GM21390 (cell line): ENCODE results near the gene CDK6.
A peak's percentile ranks its signal among the peaks of the same experiment; 100 is the strongest.

Source experiments
- ATAC-seq: cut with Tn5 transposase; IDR thresholded peaks from one replicate; pipeline ENCODE4 v1.9.1; 2021; ENCODE audit not compliant: unreplicated experiment

CDK6 gene

DNA sequence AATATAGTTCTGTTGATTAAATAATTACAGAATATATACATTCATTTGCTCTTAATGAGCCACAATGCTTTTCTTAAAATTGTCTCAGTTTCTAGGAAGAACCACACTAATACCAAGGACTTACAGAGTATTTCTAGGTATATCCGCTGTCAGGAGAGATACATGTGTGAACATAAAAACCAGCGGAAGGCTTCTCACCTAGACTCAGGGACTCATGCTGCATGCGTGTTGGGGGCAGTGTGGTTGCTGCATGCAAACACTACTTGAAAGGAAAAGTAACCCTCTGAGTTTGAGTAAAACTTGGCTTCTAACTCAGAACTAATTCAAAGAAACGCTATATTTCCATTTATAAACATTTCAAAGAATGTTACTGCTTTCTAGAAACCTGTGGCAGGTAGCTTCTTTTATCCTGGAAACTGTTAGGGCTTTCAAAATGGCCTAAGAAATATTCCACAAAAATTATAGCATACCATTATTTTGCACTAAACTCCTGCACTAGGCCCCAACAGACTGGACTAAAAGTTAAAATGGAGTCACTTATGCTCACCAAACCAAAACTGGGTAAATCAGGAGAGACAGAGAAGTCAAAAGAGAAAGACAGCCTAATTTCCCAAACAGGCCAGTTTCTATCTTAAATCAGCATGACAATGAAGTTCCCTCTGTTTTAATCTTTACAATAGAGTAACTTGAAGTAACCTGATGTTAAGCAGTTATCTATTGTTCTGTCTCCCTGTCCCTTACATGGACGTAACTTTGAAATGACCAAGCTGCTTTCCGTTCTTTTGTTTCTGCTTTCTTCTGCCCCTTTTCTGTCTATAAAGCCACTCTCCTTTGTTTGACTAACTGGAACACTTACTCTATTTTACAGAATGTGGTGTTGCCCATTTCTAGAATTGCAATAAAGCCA, 151.0 kb downstream of the CDK6 start:
- ATAC-seq, result no peak

DNA sequence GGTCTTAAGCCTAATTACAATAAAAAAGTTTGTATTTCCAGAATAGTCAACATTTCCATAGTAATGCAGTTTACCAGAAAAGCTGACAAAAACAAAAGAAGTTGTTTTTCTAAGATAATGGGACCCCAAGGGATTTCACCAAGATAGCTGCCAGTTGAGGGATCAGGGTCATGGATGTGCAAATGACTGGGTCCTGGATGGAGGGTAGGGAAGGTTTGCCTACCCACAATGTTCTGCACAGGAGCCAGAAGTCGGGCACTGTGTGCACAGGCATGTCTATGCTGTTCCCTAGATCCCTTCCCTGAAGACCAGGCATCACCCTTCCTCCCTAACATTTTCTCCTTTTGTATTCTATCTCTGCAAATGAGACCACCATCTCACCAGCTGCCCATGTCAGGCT, 152.1 kb downstream of the CDK6 start:
- no peak for ATAC-seq

DNA sequence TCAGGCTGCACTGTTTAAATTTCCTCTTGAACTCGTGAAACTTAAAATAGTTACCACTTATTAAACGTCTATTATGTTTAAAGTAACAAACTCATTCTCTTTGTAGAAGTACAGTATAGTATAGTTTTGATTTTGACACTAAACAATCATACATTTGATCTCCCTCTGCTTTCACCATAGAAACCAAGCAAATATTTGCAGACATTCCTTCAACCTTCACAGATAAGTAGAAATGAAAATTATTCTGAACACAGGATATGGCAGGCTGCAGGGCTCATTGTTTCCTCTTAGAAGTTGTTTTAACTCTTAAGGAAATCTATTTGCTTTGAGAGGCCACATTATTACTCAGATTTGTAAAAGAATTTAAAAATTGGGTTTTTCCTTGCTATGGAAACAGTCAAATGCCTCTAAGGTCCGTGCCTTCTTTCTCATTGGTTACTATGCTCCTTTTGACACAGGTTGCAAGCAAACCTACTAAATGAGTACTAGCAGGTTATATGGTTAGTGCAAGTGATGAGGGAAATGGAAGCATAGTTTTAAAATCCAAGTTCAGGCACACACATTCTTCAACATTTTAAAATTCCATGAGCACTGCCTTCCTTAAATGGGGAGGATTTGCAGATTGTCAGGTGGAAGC, 153.4 kb downstream of the CDK6 start:
- no peak for ATAC-seq

DNA sequence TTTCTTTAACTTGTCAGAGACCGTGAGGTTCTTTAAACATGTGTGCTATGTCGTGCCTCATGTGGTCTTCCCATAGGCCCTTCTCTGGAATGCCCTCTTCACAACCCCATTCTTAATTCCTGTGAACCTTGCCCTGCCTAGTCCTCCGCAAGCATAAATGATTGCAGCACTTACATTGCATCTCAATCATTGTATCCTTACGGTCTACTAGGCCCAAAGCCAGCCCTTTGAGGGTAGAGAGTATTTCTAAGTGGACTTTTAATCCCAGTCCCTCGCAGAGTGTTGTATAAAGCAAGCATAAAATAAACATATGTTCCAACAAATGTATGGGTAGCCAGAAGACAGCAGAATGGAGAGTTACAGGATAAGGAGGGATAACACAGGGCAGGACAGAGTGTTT, 154.0 kb downstream of the CDK6 start:
- no peak for ATAC-seq

DNA sequence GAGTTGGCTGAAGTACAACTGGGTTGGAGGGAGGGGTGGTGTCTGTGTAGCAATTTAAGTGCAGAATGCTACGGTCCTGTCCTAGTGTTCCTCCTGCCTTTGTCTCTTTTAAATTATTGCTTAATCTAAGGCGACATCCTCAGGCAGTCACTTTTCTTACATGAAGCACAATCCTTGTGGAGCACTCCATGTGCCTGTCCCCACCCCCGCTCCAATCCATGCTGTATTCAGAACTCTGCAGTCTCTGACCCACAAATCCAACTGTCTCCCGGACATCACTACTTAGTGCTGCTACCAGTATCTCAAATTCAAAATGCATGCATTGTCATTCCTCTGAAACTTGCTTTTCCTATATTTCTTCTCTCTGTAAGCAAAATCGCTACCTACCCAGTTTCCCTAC, 154.7 kb downstream of the CDK6 start:
- no peak for ATAC-seq

DNA sequence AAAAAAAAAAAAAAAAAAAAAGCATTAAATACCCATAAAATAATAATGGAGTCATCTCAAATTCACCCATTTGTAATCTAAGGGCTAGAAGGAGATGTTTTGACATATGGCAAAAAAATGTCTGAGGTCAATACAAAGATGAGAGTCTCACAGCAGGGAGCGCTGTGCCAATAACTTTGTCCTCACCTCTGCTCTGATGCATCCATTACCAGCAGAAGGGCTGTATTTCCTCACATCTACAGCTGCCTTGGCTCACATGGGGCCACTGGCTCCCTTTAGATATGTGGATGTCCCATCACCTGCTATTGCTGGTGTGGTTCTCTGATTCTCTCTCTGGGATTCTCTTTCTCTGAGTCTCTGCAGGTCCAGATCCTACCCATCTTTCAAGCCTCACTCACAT, 155.9 kb downstream of the CDK6 start:
- ATAC-seq, result no peak

DNA sequence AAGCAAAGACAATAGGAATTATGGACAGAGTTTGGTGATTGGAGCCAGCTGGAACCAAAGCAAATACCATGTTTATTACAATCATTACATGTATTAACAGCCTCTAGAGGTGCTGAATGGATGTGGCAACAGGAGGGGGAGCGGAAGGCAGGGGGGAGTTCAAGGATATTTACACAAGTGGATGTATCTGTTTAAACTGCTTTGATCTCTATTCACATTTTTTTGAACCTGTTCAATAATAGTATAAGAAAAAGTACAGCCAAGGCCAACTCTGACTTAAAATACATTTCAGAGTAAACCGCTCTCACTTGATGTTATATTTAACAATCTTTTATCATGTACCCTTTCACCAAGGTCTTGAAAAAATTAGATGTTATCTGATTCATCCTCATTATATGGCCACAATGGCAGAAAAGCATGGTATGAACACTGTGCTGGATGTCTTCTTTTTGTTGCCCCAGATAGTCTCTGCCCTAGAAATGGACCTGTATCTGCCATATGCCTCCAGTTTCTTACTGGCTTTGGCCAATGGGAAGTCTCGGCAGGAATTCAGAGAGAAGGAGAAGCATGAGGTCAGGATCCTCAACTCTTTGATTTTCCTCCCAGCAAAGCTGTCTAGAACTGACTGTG, 158.0 kb downstream of the CDK6 start:
- ATAC-seq, result no peak

DNA sequence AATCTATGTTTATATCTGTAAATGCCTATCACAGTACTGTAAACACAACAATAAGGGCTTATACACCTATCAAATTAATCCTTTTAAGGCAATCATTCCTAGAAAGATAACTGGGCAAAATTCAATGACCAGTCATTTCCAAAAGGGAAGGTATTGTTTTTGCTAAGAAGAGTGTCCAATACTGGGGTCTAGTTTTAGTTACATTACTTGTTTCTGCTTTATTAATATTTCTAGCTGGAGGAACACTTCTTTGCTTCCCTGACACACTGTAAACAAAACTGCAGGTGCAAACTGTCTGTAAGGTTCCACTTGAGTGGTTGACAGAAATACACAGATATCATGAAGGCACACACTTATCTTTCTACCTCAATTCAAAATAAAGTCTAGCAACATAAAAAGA, 162.0 kb downstream of the CDK6 start:
- peak; percentile 72 for ATAC-seq

DNA sequence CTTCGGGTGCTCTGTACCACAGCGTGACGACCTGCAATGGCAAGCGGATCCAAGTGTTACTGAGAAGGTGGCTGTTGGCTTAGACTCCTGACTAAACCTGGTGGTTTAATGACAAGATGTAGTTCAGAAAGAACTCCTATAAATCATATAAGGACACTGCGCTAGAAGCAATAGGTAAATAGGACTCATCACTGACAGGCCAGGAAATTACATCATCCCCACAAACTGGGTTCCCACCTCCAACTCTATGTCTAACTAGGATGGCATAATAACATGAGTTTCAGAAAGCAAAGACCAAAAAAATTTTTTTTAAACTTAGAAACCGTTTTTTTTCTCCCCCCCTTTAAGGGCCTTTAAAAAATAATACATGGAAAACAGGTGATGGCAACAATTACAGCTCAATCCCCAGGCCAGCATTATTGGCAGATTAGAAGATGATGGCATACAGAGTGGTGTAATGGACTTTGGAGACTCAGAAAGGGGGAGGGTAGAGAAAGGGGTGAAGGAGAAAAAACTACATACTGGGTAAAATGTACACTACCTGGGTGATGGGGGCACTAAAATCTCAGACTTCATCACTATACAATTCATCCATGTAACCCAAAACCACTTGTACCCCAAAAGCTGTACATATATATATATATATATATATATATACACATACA, 164.7 kb downstream of the CDK6 start:
- ATAC-seq, result no peak

DNA sequence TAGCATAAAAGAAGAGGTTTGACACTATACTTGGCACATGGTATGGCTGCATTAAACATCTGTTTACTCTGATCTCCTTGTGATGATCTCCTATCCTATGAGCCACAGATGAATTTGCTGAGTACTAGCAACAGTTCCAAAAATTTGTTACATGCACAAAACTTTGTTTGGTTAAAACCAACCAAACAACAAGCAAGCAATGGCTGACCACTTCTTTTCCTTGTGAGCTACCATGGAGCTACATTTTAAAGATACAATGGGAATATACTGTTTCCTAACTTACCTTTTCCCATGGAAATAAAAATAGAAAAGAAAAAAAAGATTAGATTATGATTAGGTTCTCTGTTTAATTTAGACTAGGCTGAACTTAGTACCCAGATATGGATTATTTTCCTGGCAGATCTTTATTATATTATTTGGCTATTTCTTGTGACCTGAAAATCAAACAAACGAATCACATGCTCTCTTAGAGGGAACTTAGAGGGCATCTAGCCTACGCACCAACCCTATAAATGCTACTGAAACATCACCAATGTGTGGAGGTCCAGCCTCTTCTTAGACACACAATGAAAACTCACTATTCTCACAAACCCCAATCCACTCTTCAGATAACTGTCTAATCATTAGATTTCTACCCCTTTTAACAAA, 166.0 kb downstream of the CDK6 start:
- no peak for ATAC-seq

DNA sequence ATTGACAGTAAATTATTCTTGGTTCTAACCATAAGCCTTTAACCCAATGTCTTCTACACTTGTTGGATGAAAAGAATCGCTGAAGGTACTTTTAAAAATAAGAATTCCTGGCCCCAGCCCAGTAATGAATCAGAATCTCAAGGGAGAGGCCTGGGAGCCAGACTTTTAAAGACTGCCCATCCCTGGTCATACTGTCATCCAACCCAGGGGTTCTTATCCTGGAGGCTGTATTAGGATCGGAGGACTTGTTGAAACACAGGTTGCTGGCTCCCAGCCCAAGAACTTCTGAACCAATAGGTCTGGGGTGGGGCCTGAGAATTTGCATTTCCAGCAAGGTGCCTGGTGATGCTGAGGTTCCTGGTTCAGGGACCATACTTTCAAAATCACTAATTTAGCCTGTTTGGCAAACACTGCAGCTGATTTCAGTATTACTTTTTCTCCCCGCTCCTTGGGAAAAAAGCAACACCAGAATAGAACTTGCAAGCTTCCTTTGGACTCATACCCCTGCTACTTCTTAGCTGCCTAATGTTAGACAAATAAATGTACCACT, 166.7 kb downstream of the CDK6 start:
- ATAC-seq, result no peak

DNA sequence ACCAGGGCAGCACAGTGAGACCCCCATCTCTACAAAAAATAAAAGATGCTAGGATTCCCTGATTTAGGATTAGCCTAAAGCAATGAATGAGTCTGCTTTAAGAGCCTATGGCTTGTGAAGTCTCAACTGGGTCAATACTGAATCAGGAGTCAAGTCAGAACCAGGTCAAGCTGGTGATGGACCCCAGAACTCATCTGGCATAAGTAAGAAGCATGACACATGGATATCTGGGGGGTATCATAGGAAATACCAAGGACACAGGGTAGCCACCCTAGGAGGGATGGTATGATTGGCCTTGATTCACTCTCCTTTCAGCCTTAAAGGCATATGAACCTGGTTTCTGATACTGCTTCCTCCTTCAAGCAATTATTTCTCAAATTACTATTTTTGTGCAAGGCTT, 167.8 kb downstream of the CDK6 start:
- ATAC-seq, result no peak

DNA sequence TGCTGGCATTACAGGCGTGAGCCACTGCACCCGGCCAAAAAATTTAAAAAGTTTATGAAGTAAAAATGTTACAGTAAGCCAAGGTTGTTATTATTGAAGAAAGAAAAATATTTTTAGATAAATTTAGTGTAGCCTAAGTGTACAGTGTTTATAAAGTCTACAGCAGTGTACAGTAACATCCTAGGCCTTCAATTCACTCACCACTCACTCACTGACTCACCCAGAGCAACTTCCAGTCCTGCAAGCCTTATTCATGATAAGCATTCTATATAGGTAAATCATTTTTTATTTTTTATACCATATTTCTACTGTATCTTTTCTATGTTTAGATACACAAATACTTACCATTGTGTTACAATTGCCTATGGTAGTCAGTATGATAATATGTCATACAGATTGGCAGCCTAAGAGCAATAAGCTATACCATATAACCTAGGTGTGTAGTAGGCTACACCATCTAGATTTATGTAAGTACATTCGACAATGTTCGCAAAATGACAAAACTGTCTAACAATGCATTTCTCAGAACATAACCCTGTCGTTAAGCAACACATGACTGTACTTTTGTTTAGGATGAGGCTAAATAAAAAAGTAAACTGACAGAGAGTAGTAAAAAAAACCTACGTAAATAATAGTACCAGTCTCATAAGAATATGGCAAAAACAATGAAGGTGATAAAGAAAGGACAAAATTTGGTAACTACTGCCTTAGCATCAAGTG, 168.4 kb downstream of the CDK6 start:
- no peak for ATAC-seq

DNA sequence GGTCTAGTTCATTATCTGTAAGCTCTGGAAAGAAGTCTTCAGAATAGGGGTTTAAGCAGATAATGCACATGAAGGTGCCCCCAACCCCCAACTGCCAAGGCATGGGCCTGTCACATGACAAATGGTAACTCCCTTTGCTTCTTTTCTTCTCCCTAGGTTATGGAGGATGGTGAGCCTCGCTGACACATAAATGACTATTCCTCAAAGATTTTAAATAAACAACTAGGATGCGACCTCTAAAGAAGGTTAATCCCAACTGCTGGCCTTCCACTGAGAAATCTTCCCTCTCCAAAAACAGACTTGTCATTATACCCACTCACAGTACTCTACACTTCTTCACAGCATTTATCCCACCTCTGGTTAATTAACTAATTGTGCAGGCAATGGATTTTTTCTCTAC, 170.4 kb downstream of the CDK6 start:
- ATAC-seq, result no peak

DNA sequence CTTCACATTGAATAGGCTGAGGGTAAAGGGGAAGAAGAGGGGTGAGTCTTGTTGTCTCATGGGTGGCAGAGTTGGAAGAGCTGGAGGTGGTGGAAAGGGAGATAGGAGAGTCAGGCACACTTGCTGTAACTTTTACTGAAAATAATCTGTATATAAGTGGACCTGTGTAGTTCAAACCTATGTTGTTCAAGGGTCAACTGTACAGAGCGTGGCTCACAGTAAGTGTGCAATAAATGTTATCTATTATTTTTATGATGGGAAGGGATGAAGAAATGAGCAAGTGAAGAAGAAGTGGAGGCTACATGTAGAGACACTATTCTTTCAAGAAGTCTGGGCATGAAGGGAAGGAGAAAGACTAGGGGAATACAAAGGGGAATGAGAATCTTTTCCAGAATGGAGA, 174.7 kb downstream of the CDK6 start:
- no peak for ATAC-seq

DNA sequence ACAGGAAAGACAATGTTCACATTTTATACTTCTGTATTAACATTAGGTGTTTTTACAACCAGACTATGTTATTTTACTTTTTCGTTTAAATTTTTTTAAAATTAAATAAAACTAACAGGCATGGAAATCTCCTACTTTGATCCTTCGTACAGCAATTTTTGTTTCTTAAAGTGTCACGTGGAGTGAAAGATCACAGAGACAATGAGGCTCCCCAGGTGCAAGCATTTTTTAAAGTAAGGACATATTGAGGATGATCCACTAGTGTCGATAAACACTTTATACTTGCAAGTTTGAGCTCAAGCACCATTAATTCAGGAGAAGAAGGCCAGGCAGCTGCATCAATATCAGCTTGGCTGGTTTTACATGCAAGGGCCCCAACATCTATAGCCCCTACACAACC, 177.7 kb downstream of the CDK6 start:
- no peak for ATAC-seq

DNA sequence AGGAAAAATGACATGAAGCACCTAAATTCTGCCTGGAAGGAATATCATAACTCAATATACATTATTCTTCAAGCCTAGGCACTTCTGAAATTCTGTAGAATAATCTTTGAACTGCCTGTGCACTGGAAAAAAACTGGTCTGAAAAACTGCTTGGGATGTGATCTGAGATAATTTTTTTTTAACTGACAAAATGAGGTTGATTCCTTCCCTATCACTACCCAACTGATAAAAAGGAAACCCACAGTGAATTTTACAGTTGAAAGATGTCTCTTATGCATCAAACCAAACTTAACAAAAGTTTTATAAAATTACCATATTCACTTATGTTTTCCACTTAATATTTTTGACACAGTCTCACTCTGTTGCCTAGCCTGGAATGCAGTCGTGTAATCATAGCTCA, 179.0 kb downstream of the CDK6 start:
- ATAC-seq, result no peak

DNA sequence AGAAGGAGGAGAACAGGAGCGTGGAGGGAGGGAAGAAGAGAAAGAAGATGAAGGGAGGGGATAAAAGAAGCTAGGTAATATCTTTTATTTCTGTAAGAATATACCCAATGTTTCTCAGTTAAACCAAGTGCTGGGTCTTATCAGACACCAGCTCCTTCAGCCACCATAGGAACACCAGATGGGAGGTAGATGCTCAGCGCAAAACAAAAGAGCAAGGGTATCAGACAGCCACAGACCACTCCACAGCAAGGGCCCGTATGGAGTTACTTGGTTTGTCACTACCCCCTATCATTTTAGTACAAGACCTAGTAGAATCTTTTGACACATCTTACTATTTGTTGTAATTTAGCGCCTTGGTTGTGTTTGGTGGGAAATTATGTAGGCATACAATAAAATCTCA, 180.3 kb downstream of the CDK6 start:
- no peak for ATAC-seq

DNA sequence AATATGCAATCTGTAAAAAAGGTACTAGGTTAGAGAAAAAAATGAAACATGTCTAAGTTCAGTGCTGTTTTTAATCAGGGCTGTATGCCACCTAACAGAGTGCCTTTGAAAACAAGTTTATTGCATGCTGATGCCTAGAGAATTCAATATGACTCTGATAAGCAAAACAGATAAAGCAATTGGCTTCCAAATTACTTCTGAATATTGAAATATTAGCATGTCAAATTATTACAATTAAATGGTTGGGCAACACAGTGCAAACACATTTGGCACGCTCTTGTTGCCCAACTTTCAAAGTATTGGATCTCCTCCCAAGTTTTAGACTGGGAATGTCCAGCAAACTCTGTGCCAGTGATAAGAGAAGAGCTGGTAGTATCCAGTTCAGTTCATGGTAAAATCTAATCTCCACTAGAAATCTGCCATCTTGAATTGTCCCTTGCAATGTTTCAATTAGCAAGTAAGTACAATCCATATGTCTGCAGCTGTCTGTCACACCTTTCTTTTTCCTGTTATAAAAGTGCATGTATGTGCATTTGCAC, 181.0 kb downstream of the CDK6 start:
- ATAC-seq, result no peak

DNA sequence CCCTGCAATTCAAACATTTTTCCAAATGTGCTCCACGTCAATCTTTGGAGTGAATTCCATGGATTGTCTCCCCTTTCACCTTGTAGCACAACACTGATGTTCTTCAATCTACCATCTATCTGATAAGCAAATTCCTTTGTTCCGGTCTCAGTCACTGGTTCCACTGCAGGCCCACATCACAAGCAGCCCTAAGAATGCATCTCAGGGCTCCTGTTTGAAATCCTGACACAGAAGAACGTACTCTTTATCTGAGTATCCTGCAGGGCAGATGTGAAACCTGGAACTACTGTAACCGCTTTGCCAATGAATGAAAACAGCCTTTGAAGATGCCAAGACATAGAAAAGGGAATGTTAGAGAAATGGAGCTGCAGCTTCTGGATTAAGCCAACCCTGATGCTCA, 183.2 kb downstream of the CDK6 start:
- no peak for ATAC-seq
